PC-9 (cell line): ENCODE results near the gene FBXL14. TPM values are rescaled to one million over a fixed set of nuclear protein-coding genes. Genes with fewer than 3 reads are reported as not detected.

Source experiments
- BruUV-seq: library from RNA; stranded (reverse); fragments of 400-500 nt; replicated peaks from 2 replicates; lab custom pipeline; 2021; lab: Mats Ljungman, UMichigan
- CTCF ChIA-PET: fragments of 300-600 bp; sonication (Branson Sonifier 250); formaldehyde crosslinking; loops from one replicate; lab custom pipeline; 2022; ENCODE audit warnings: antibody characterized with exemption; lab: Charles Lee
- POLR2A ChIA-PET: fragments of 300-600 bp; sonication (Branson Sonifier 250); formaldehyde crosslinking; loops from one replicate; lab custom pipeline; 2022; ENCODE audit warnings: antibody characterized with exemption; ENCODE audit not compliant: unreplicated experiment; lab: Charles Lee
- DNase-seq, 2 experiments: peaks; one replicate each; pipeline versions ENCODE4 v3.0.0 to v3.0.0-alpha.2; 2015 to 2022; ENCODE audit warnings: mixed read lengths in 1 of 2
- H2AFZ ChIP-seq: fragments of 200-600 bp; sonication (generic); 2 replicates; pipeline ENCODE4 v1.8.1; 2017; ENCODE audit warnings: antibody characterized with exemption
- H3F3A ChIP-seq: fragments of 200-600 bp; sonication (generic); 2 replicates; pipeline ENCODE4 v1.8.1; 2017; ENCODE audit warnings: antibody characterized with exemption, mild to moderate bottlenecking, low read depth; ENCODE audit not compliant: insufficient read depth
- H3K27ac ChIP-seq: fragments of 200-600 bp; sonication (generic); 2 replicates; pipeline ENCODE4 v1.6.1; 2016; ENCODE audit warnings: mixed run types
- H3K27me3 ChIP-seq: fragments of 200-600 bp; sonication (generic); 2 replicates; pipeline ENCODE4 v1.6.1; 2016; ENCODE audit warnings: low read depth, mixed run types; ENCODE audit not compliant: insufficient read depth
- H3K36me3 ChIP-seq: fragments of 200-600 bp; sonication (generic); 2 replicates; pipeline ENCODE4 v1.6.1; 2016; ENCODE audit warnings: low read depth, mixed run types
- H3K4me1 ChIP-seq: fragments of 200-600 bp; sonication (generic); replicated peaks from 2 replicates; pipeline ENCODE4 v1.6.1; 2016; ENCODE audit warnings: mixed run types; ENCODE audit not compliant: insufficient read depth
- H3K4me2 ChIP-seq: fragments of 200-600 bp; sonication (generic); 2 replicates; pipeline ENCODE4 v1.6.1; 2017; ENCODE audit warnings: mixed run types
- H3K4me3 ChIP-seq: fragments of 200-600 bp; sonication (generic); 2 replicates; pipeline ENCODE4 v1.6.1; 2016; ENCODE audit warnings: mixed run types
- H3K79me2 ChIP-seq: fragments of 200-600 bp; sonication (generic); 2 replicates; pipeline ENCODE4 v1.6.1; 2017; ENCODE audit warnings: low read depth, mixed run types
- H3K9me2 ChIP-seq: fragments of 200-600 bp; sonication (generic); 2 replicates; pipeline ENCODE4 v1.8.1; 2017; ENCODE audit warnings: mild to moderate bottlenecking; ENCODE audit not compliant: insufficient read depth
- H3K9me3 ChIP-seq: fragments of 200-600 bp; sonication (generic); 2 replicates; pipeline ENCODE4 v1.8.1; 2016; ENCODE audit warnings: low read depth; ENCODE audit not compliant: insufficient read depth
- H4K20me1 ChIP-seq: fragments of 200-600 bp; sonication (generic); 2 replicates; pipeline ENCODE4 v1.8.1; 2017; ENCODE audit not compliant: insufficient read depth
- CTCF ChIP-seq: fragments of 200-600 bp; sonication (generic); conservative IDR thresholded peaks from 2 replicates; pipeline ENCODE4 v1.6.1; 2017; ENCODE audit warnings: mixed run types, antibody characterized with exemption, mild to moderate bottlenecking, moderate library complexity
- EZH2 ChIP-seq: fragments of 200-600 bp; sonication (generic); IDR thresholded peaks from 2 replicates; pipeline ENCODE4 v1.8.0; 2017; ENCODE audit warnings: antibody characterized with exemption, low read depth
- intact Hi-C: fragments of 100-400 bp; cut with micrococcal nuclease; formaldehyde crosslinking; loops from one replicate; pipeline ENCODE4 v1.10.0; 2022; ENCODE audit not compliant: unreplicated experiment
- total RNA-seq: library from RNA; stranded (reverse); gene quantifications from 2 replicates; pipeline ENCODE4 v1.2.3, GENCODE V29; 2021

The FBXL14 gene
- total RNA-seq, 1 experiment from 2014 or later, result 21.1 TPM

- ChIA-PET POLR2A (interaction anchor here (0.6 kb wide), 3 partner anchors 476 to 1040 kb away, joined by 3 to 4 read pairs (median 3); no protein-coding TSS in a partner anchor), CTCF (no interaction called here)
- Histone ChIP-seq H3K79me2 (peaks cover 57% of the 10 kb centered on the region), H3K4me3 (peak overlapping the region; percentile 89), H3K27ac (no peak overlapping the region), H3K36me3 (no peaks in the 10 kb centered on the region), H3K27me3 (no peaks in the 10 kb centered on the region), H3K9me3 (no peaks in the 10 kb centered on the region), H3K9me2 (no peaks in the 10 kb centered on the region), H4K20me1 (peaks cover 49% of the 10 kb centered on the region), H2AFZ (no peak overlapping the region), H3K4me2 (peak overlapping the region; percentile 90), H3K4me1 (peaks cover 51% of the 10 kb centered on the region), H3F3A (peaks cover 30% of the 10 kb centered on the region)
- DNase-seq, result no peak
- BruUV-seq, result no TSS peak
- TF ChIP-seq CTCF, result no peak
- TF ChIP-seq EZH2, result no peak
- intact Hi-C loops, result loop anchor here (5.0 kb wide), 2 partner anchors 839 to 1144 kb away; partner anchors contain the start of gene WNK1
Measured at GRCh38 chr12:1591543-1591942, 2.8 kb downstream of the FBXL14 start.

- no peak overlapping the region for H3K27ac ChIP-seq
- peaks cover 57% of the 10 kb centered on the region for H3K79me2 ChIP-seq
- no peaks in the 10 kb centered on the region for H3K9me3 ChIP-seq
- intact Hi-C loops, result loop anchor here (5.0 kb wide), 2 partner anchors 839 to 1144 kb away; partner anchors contain the start of gene WNK1
- H3K27me3 ChIP-seq, result no peaks in the 10 kb centered on the region
- H3K36me3 ChIP-seq, result no peaks in the 10 kb centered on the region
- H3K4me1 ChIP-seq, result peaks cover 51% of the 10 kb centered on the region
- TF ChIP-seq CTCF (no peak; the same call in 1 of the 2 replicates), EZH2 (no peak)
- H3K4me2 ChIP-seq, result peak overlapping the region; percentile 90
- peaks cover 30% of the 10 kb centered on the region for H3F3A ChIP-seq
- H3K4me3 ChIP-seq, result peak overlapping the region; percentile 89
- POLR2A ChIA-PET, result interaction anchor here (0.6 kb wide), 1 partner anchor 475 kb away, joined by 4 read pairs; no protein-coding TSS in a partner anchor
- peaks cover 49% of the 10 kb centered on the region for H4K20me1 ChIP-seq
- DNase-seq, result peak; percentile 26 to 56
- no TSS peak for BruUV-seq
- H3K9me2 ChIP-seq, result no peaks in the 10 kb centered on the region
- CTCF ChIA-PET, result interaction anchor here (0.7 kb wide), 1 partner anchor 355 kb away, joined by 3 read pairs; no protein-coding TSS in a partner anchor
- no peak overlapping the region for H2AFZ ChIP-seq
Measured at GRCh38 chr12:1591034-1591433, 3.3 kb downstream of the FBXL14 start.

- TF ChIP-seq CTCF (no peak), EZH2 (no peak)
- peaks cover 57% of the 10 kb centered on the region for H3K79me2 ChIP-seq
- H3K9me3 ChIP-seq, result no peaks in the 10 kb centered on the region
- peak overlapping the region; percentile 90 for H3K4me2 ChIP-seq
- CTCF ChIA-PET, result interaction anchor here (0.5 to 0.7 kb wide), 2 partner anchors 354 to 554 kb away, joined by 3 read pairs; no protein-coding TSS in a partner anchor
- BruUV-seq, result no TSS peak
- no peak overlapping the region for H3K27ac ChIP-seq
- H4K20me1 ChIP-seq, result peaks cover 49% of the 10 kb centered on the region
- POLR2A ChIA-PET, result interaction anchor here (0.6 kb wide), 1 partner anchor 16 kb away, joined by 3 read pairs; no protein-coding TSS in a partner anchor
- intact Hi-C loops, result loop anchor here (5.0 kb wide), 2 partner anchors 838 to 1143 kb away; partner anchors contain the start of gene WNK1
- H3K4me3 ChIP-seq, result peak overlapping the region; percentile 89; the same call in 1 of the 2 replicates
- no peak overlapping the region for H2AFZ ChIP-seq
- H3K9me2 ChIP-seq, result no peaks in the 10 kb centered on the region
- DNase-seq, result peak in 1 of 2 experiments; percentile 8
- H3K27me3 ChIP-seq, result no peaks in the 10 kb centered on the region
- peaks cover 47% of the 10 kb centered on the region for H3K4me1 ChIP-seq
- peaks cover 29% of the 10 kb centered on the region for H3F3A ChIP-seq
- no peaks in the 10 kb centered on the region for H3K36me3 ChIP-seq
Measured at GRCh38 chr12:1590221-1590979, 4.0 kb downstream of the FBXL14 start.
